HFFc6 (cell line): ENCODE data around the gene LMTK3. TPM values are rescaled to one million over a fixed set of nuclear protein-coding genes. Genes with fewer than 3 reads are reported as not detected.

Source experiments
- DNase-seq: peaks from one replicate; pipeline ENCODE4 v3.0.0-alpha.2; 2018
- H3K27ac Mint-ChIP-seq: 2 replicates; pipeline ENCODE4 v1.8.0; 2020; ENCODE audit warnings: mild to moderate bottlenecking, mixed read lengths
- H3K27me3 Mint-ChIP-seq: 2 replicates; pipeline ENCODE4 v1.8.0; 2021; ENCODE audit warnings: mild to moderate bottlenecking, moderate library complexity, mixed read lengths; ENCODE audit not compliant: insufficient read depth
- H3K36me3 Mint-ChIP-seq: 2 replicates; pipeline ENCODE4 v1.8.0; 2021; ENCODE audit warnings: low read depth, mixed read lengths
- H3K4me1 Mint-ChIP-seq: 2 replicates; pipeline ENCODE4 v1.8.0; 2020; ENCODE audit warnings: low read depth, mixed read lengths
- H3K4me3 Mint-ChIP-seq: 2 replicates; pipeline ENCODE4 v1.8.0; 2020; ENCODE audit warnings: mild to moderate bottlenecking, moderate library complexity, mixed read lengths
- H3K9me3 Mint-ChIP-seq: 2 replicates; pipeline ENCODE4 v1.8.0; 2020; ENCODE audit warnings: mild to moderate bottlenecking, mixed read lengths
- total RNA-seq, 6 experiments: library from RNA; stranded (reverse); fragmentation: NEBNext Ultra II Directional; extraction: Animal tissue kit (Norgen Biotek cat#: 25700); gene quantifications; 2 replicates in 1 of 6; 3 replicates in 5 of 6; pipeline ENCODE4 v1.2.3, GENCODE V29; 2021
- TF ChIP-seq, protein P1 (sequence below): fragments of 200-600 bp; sonication (generic); IDR thresholded peaks from 2 replicates; pipeline ENCODE4 v1.5.0; 2021; ENCODE audit warnings: antibody characterized with exemption, mild to moderate bottlenecking

The LMTK3 gene
- total RNA-seq, 6 experiments from 2014 or later: 0.21 to 0.88 (median 0.60) TPM

DNA sequence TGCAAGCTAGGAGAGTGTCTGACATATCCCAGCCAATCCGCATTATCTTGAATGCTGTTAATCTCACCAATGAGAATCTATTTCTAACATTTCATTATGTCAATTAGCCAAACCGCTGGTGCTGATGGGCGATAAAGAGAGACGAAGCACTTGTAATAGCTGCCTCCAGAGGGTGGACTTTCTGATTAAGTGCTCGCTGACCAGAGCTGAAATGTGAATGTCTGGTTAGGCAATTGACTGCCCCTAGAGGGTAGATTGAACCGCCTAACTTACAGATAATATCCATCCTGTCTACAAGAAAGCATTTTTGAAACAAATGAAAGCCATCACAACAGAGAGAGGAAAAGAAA lies 66.4 kb downstream of the LMTK3 start:
- peak overlapping the region; percentile 98 for H3K27ac Mint-ChIP-seq

GRCh38 chr19:48444936-48445200 lies 66.8 kb downstream of the LMTK3 start:
- H3K4me3 Mint-ChIP-seq: peak overlapping the region; percentile 88
- H3K9me3 Mint-ChIP-seq: no peaks in the 10 kb centered on the region
- no peaks in the 10 kb centered on the region; the same call in none of the 2 replicates for H3K27me3 Mint-ChIP-seq
- no peak for DNase-seq
- peak overlapping the region; percentile 98 for H3K27ac Mint-ChIP-seq
- H3K36me3 Mint-ChIP-seq: peaks cover 13% of the 10 kb centered on the region
- TF ChIP-seq, protein P1, sequence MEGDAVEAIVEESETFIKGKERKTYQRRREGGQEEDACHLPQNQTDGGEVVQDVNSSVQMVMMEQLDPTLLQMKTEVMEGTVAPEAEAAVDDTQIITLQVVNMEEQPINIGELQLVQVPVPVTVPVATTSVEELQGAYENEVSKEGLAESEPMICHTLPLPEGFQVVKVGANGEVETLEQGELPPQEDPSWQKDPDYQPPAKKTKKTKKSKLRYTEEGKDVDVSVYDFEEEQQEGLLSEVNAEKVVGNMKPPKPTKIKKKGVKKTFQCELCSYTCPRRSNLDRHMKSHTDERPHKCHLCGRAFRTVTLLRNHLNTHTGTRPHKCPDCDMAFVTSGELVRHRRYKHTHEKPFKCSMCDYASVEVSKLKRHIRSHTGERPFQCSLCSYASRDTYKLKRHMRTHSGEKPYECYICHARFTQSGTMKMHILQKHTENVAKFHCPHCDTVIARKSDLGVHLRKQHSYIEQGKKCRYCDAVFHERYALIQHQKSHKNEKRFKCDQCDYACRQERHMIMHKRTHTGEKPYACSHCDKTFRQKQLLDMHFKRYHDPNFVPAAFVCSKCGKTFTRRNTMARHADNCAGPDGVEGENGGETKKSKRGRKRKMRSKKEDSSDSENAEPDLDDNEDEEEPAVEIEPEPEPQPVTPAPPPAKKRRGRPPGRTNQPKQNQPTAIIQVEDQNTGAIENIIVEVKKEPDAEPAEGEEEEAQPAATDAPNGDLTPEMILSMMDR: no peak
- H3K4me1 Mint-ChIP-seq: peaks cover 16% of the 10 kb centered on the region

More for the DNA sequence above, 66.4 kb downstream of the LMTK3 start:
- Mint-ChIP-seq H3K9me3 (no peaks in the 10 kb centered on the region), H3K4me1 (peaks cover 16% of the 10 kb centered on the region), H3K36me3 (peaks cover 13% of the 10 kb centered on the region), H3K27me3 (no peaks in the 10 kb centered on the region; the same call in none of the 2 replicates), H3K4me3 (peak overlapping the region; percentile 88)
- TF ChIP-seq, protein P1: peak; percentile 81
- DNase-seq: peak; percentile 94

DNA sequence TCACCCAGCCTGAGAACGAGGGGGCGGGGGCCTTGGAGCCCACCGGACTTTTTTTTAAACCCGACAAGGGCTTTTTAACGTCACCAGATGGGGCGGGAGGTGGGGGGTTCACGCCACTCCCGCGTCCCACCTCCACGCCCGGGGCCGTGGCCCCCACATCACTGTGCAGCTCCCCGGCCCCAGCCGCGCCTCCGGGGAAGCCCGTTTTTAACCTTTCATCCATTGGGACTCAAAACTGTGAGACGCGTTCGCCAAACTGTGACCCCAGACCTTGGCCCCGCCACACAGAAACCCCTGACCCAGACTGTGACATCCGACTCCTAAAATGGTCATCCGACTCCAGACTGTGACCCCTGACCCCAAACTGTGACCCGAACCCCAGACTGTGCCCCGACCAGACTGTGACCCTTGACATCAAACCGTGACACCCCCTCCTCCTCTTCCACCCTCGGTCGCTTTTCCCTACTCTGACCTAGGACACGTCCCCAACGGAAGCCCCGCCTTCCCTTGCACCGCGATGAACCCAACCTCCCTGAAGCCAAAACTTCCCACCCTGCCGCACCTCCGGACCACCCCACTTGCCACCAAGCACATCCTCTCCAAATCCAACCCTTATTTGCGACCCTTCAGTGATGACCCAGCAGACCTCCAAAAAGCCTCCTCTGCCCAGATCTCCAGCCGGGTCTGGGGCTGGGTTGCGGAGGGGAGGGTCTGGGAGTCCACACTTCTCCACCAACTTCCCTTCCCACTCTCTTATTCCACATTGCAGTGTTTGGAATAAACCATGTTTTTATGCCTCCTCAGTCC lies 67.3 kb downstream of the LMTK3 start:
- H3K27me3 Mint-ChIP-seq: no peaks in the 10 kb centered on the region; the same call in none of the 2 replicates
- TF ChIP-seq, protein P1: no peak
- peaks cover 16% of the 10 kb centered on the region for H3K4me1 Mint-ChIP-seq
- peak overlapping the region; percentile 98 for H3K27ac Mint-ChIP-seq
- peaks cover 13% of the 10 kb centered on the region for H3K36me3 Mint-ChIP-seq
- no peak for DNase-seq
- H3K4me3 Mint-ChIP-seq: peak overlapping the region; percentile 88
- no peaks in the 10 kb centered on the region for H3K9me3 Mint-ChIP-seq

DNA sequence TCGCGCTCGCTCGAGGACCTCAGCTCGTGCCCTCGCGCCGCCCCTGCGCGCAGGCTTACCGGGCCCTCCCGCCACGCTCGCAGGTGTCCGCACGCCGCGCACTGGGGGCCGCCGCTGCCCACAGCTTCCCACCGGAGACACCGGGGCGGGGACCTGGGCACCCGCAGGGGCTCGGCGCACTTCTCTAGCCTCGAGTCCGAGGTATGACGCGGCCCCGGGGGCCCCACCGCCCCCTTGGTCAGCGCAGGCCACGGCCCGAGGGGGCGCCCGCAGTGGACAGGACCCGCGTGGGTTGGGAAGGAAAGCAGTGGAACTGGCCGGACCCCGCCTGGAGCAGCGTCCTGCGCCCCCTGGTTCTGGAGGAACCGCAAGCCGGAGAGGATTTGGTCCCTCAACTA lies 67.9 kb downstream of the LMTK3 start:
- Mint-ChIP-seq H3K4me3 (no peak overlapping the region), H3K27me3 (no peaks in the 10 kb centered on the region; the same call in none of the 2 replicates), H3K4me1 (peaks cover 16% of the 10 kb centered on the region), H3K27ac (no peak overlapping the region), H3K36me3 (peaks cover 11% of the 10 kb centered on the region), H3K9me3 (no peaks in the 10 kb centered on the region)
- TF ChIP-seq, protein P1: no peak
- no peak for DNase-seq

GRCh38 chr19:48443256-48443655 lies 68.4 kb downstream of the LMTK3 start:
- TF ChIP-seq, protein P1: no peak
- DNase-seq: no peak
- peaks cover 12% of the 10 kb centered on the region for H3K4me1 Mint-ChIP-seq
- H3K27ac Mint-ChIP-seq: no peak overlapping the region
- H3K4me3 Mint-ChIP-seq: no peak overlapping the region
- no peaks in the 10 kb centered on the region; the same call in none of the 2 replicates for H3K27me3 Mint-ChIP-seq
- no peaks in the 10 kb centered on the region for H3K9me3 Mint-ChIP-seq
- H3K36me3 Mint-ChIP-seq: peaks cover 6% of the 10 kb centered on the region
